Activated CD8-positive, alpha-beta memory T cell treated with anti-CD3 and anti-CD28 coated beads, Interleukin-2, amount 50 U/mL, for 1 hour (primary cell): ENCODE results near the gene PYGL.
"Not testable (repeated sequence)": the region's sequence is repeated elsewhere in the genome, so short reads cannot be mapped to it uniquely, and the experiment has no call there.

ENCODE experiments used
- DNase-seq: peaks from one replicate; pipeline ENCODE4 v3.0.0-alpha.2; 2020; ENCODE audit errors: extremely low read depth

The PYGL gene

GRCh38 chr14:50955373-50956043, 11.2 kb upstream of the PYGL start:
- DNase-seq: no peak

- DNase-seq: no peak
Measured at GRCh38 chr14:50954811-50955372, 10.6 kb upstream of the PYGL start.

- DNase-seq: no peak
Measured at GRCh38 chr14:50953502-50953901, 9.2 kb upstream of the PYGL start.

- DNase-seq: no peak
Measured at GRCh38 chr14:50951032-50951431, 6.7 kb upstream of the PYGL start.

GRCh38 chr14:50948205-50948604, 3.9 kb upstream of the PYGL start:
- DNase-seq: no peak

GRCh38 chr14:50947446-50947845, 3.2 kb upstream of the PYGL start:
- DNase-seq: no peak

GRCh38 chr14:50946234-50946935, 2.1 kb upstream of the PYGL start:
- no peak for DNase-seq

- no peak for DNase-seq
Measured at GRCh38 chr14:50944647-50945413, 547 bp upstream of the PYGL start.

GRCh38 chr14:50943261-50943942, 881 bp downstream of the PYGL start:
- DNase-seq: no peak

GRCh38 chr14:50941638-50942037, 2.6 kb downstream of the PYGL start:
- DNase-seq: not testable (repeated sequence)

GRCh38 chr14:50941151-50941550, 3.1 kb downstream of the PYGL start:
- DNase-seq: no peak

GRCh38 chr14:50937800-50938199, 6.5 kb downstream of the PYGL start:
- DNase-seq: no peak

GRCh38 chr14:50937325-50937724, 7.0 kb downstream of the PYGL start:
- no peak for DNase-seq

- DNase-seq: no peak
Measured at GRCh38 chr14:50936882-50937281, 7.4 kb downstream of the PYGL start.

- DNase-seq: no peak
Measured at GRCh38 chr14:50936016-50936340, 8.3 kb downstream of the PYGL start.

- no peak for DNase-seq
Measured at GRCh38 chr14:50935126-50936015, 8.9 kb downstream of the PYGL start.

GRCh38 chr14:50932592-50933495, 11.4 kb downstream of the PYGL start:
- DNase-seq: no peak

GRCh38 chr14:50932156-50932555, 12.1 kb downstream of the PYGL start:
- no peak for DNase-seq

GRCh38 chr14:50931559-50931958, 12.7 kb downstream of the PYGL start:
- no peak for DNase-seq

GRCh38 chr14:50929506-50929905, 14.8 kb downstream of the PYGL start:
- no peak for DNase-seq
